MCF 10A (cell line): ENCODE results near the gene SRPK3. TPM values are rescaled to one million over a fixed set of nuclear protein-coding genes. Genes with fewer than 3 reads are reported as not detected.

ENCODE experiments used
- BruUV-seq: library from RNA; stranded (reverse); fragments of 400-500 nt; replicated peaks from 2 replicates; lab custom pipeline; 2021; lab: Mats Ljungman, UMichigan
- CTCF ChIA-PET: fragments of 300-600 bp; sonication (Branson Sonifier 250); formaldehyde crosslinking; extraction: SDS; loops from one replicate; lab custom pipeline; 2021; ENCODE audit warnings: antibody characterized with exemption, inconsistent platforms; lab: Yijun Ruan, JAX
- POLR2A ChIA-PET: fragments of 300-600, 350-650 bp; sonication (Branson Sonifier 250); formaldehyde crosslinking; extraction: SDS; loops from one replicate; lab custom pipeline; 2020; ENCODE audit warnings: antibody characterized with exemption, inconsistent platforms; lab: Yijun Ruan, JAX
- DNase-seq: peaks from one replicate; pipeline ENCODE4 v3.0.0-alpha.2; 2018; ENCODE audit not compliant: unreplicated experiment
- H3K27ac Mint-ChIP-seq: one replicate; pipeline ENCODE4 v1.8.0; 2022; ENCODE audit warnings: mild to moderate bottlenecking, low read depth, mixed read lengths; ENCODE audit not compliant: unreplicated experiment
- H3K27me3 Mint-ChIP-seq: one replicate; pipeline ENCODE4 v1.8.0; 2022; ENCODE audit warnings: mixed read lengths; ENCODE audit not compliant: insufficient read depth, unreplicated experiment
- H3K36me3 Mint-ChIP-seq: one replicate; pipeline ENCODE4 v1.8.0; 2022; ENCODE audit warnings: mild to moderate bottlenecking, moderate library complexity, mixed read lengths; ENCODE audit not compliant: insufficient read depth, unreplicated experiment
- H3K4me1 Mint-ChIP-seq: one replicate; pipeline ENCODE4 v1.8.0; 2022; ENCODE audit warnings: mixed read lengths; ENCODE audit not compliant: insufficient read depth, unreplicated experiment
- H3K4me3 Mint-ChIP-seq: one replicate; pipeline ENCODE4 v1.8.0; 2022; ENCODE audit warnings: mild to moderate bottlenecking, moderate library complexity, mixed read lengths; ENCODE audit not compliant: unreplicated experiment
- H3K9me3 Mint-ChIP-seq: one replicate; pipeline ENCODE4 v1.8.0; 2022; ENCODE audit warnings: mixed read lengths; ENCODE audit not compliant: unreplicated experiment
- CTCF ChIP-seq: fragments of 200-600 bp; IDR thresholded peaks from one replicate; pipeline ENCODE4 v1.8.0; 2022; ENCODE audit warnings: antibody characterized with exemption, mild to moderate bottlenecking; ENCODE audit not compliant: unreplicated experiment
- intact Hi-C: fragments of 100-400 bp; cut with micrococcal nuclease; formaldehyde crosslinking; loops from 2 replicates; pipeline ENCODE4 v1.14.1; 2022
- total RNA-seq: library from RNA; stranded (reverse); gene quantifications from 2 replicates; pipeline ENCODE4 v1.2.3, GENCODE V29; 2022

SRPK3 gene
- total RNA-seq, 1 experiment from 2014 or later = not detected

- no peaks in the 10 kb centered on the region for H3K9me3 Mint-ChIP-seq
- ChIA-PET CTCF (interaction anchor here (0.6 to 0.7 kb wide), 2 partner anchors 176 to 426 kb away, joined by 3 to 4 read pairs; no protein-coding TSS in a partner anchor), POLR2A (no interaction called here)
- peaks cover 8% of the 10 kb centered on the region for H3K36me3 Mint-ChIP-seq
- no peaks in the 10 kb centered on the region for H3K4me1 Mint-ChIP-seq
- DNase-seq = no peak
- H3K27me3 Mint-ChIP-seq = no peaks in the 10 kb centered on the region
- no peak overlapping the region for H3K4me3 Mint-ChIP-seq
- BruUV-seq = no TSS peak
- no peak for TF ChIP-seq CTCF
- no peak overlapping the region for H3K27ac Mint-ChIP-seq
- intact Hi-C loops = no loop called here
These were observed 8.3 kb upstream of the SRPK3 start for GRCh38 chrX:153772316-153773217.

GRCh38 chrX:153773218-153773611, 7.6 kb upstream of the SRPK3 start:
- intact Hi-C loops = no loop called here
- DNase-seq = no peak
- TF ChIP-seq CTCF = no peak
- Mint-ChIP-seq H3K4me1 (no peaks in the 10 kb centered on the region), H3K9me3 (no peaks in the 10 kb centered on the region), H3K27ac (no peak overlapping the region), H3K4me3 (no peak overlapping the region), H3K27me3 (no peaks in the 10 kb centered on the region), H3K36me3 (peaks cover 8% of the 10 kb centered on the region)
- CTCF ChIA-PET = no interaction called here
- BruUV-seq = no TSS peak
- POLR2A ChIA-PET = no interaction called here

- BruUV-seq = no TSS peak
- no peaks in the 10 kb centered on the region for H3K27me3 Mint-ChIP-seq
- no peak overlapping the region for H3K27ac Mint-ChIP-seq
- intact Hi-C loops = no loop called here
- H3K9me3 Mint-ChIP-seq = no peaks in the 10 kb centered on the region
- H3K36me3 Mint-ChIP-seq = peaks cover 8% of the 10 kb centered on the region
- DNase-seq = no peak
- POLR2A ChIA-PET = no interaction called here
- no peak overlapping the region for H3K4me3 Mint-ChIP-seq
- CTCF ChIA-PET = no interaction called here
- H3K4me1 Mint-ChIP-seq = no peaks in the 10 kb centered on the region
- TF ChIP-seq CTCF = no peak
These were observed 6.9 kb upstream of the SRPK3 start for GRCh38 chrX:153773741-153774575.
